SU-DHL-6 (cell line): ENCODE data around the gene HES4.

ENCODE experiments used
- H2AFZ ChIP-seq: fragments of 200-600 bp; sonication (generic); 2 replicates; pipeline ENCODE4 v1.6.1; 2014; ENCODE audit warnings: low read depth, mild to moderate bottlenecking, moderate library complexity, mixed read lengths, antibody characterized with exemption, low read length; ENCODE audit not compliant: severe bottlenecking
- H3F3A ChIP-seq: fragments of 200-600 bp; shearing (Covaris generic); 2 replicates; pipeline ENCODE4 v1.6.0; 2016; ENCODE audit warnings: antibody characterized with exemption, mild to moderate bottlenecking; ENCODE audit not compliant: insufficient read depth
- H3K27ac ChIP-seq: fragments of 200-600 bp; sonication (generic); 2 replicates; pipeline ENCODE4 v1.5.1; 2016; ENCODE audit warnings: low read depth, mild to moderate bottlenecking, low read length, moderate library complexity, mixed read lengths
- H3K27me3 ChIP-seq: fragments of 200-600 bp; sonication (generic), shearing (Covaris generic); 2 replicates; pipeline ENCODE4 v1.6.0; 2014; ENCODE audit warnings: mild to moderate bottlenecking, low read length
- H3K36me3 ChIP-seq: fragments of 200-600 bp; sonication (generic); 2 replicates; pipeline ENCODE4 v1.6.1; 2014; ENCODE audit warnings: mild to moderate bottlenecking, low read length, mixed read lengths
- H3K4me2 ChIP-seq: fragments of 300-600, 200-600 bp; shearing (Covaris generic), sonication (generic); 2 replicates; pipeline ENCODE4 v1.6.0; 2014; ENCODE audit warnings: low read length, low read depth, mild to moderate bottlenecking; ENCODE audit not compliant: poor library complexity, severe bottlenecking
- H3K4me3 ChIP-seq: fragments of 200-600 bp; sonication (generic); 2 replicates; pipeline ENCODE4 v1.5.1; 2014; ENCODE audit warnings: antibody characterized with exemption, low read length, mild to moderate bottlenecking, mixed read lengths; ENCODE audit not compliant: insufficient read depth, poor library complexity, severe bottlenecking
- H3K79me2 ChIP-seq: fragments of 200-600 bp; sonication (generic); 2 replicates; pipeline ENCODE4 v1.6.1; 2014; ENCODE audit warnings: mild to moderate bottlenecking, low read length, moderate library complexity; ENCODE audit not compliant: insufficient read depth
- H3K9ac ChIP-seq: fragments of 200-600 bp; sonication (generic); 2 replicates; pipeline ENCODE4 v1.7.0; 2014; ENCODE audit warnings: mild to moderate bottlenecking, low read length
- H3K9me2 ChIP-seq: fragments of 200-600 bp; sonication (generic); replicated peaks from 2 replicates; pipeline ENCODE4 v1.6.1; 2014; ENCODE audit warnings: low read length; ENCODE audit not compliant: insufficient read depth
- H3K9me3 ChIP-seq: fragments of 200-600 bp; sonication (generic); 2 replicates; pipeline ENCODE4 v1.6.1; 2014; ENCODE audit warnings: low read length, mixed read lengths; ENCODE audit not compliant: insufficient read depth
- H4K20me1 ChIP-seq: fragments of 200-600 bp; sonication (generic); 2 replicates; pipeline ENCODE4 v1.6.1; 2014; ENCODE audit warnings: low read depth, mild to moderate bottlenecking, antibody characterized with exemption, low read length, moderate library complexity, mixed read lengths
- CTCF ChIP-seq: fragments of 200-600 bp; sonication (generic); IDR thresholded peaks from one replicate; pipeline ENCODE4 v1.5.1; 2017; ENCODE audit warnings: antibody characterized with exemption, mild to moderate bottlenecking, low read length, moderate library complexity; ENCODE audit not compliant: insufficient read depth, poor library complexity, severe bottlenecking
- EZH2phosphoT487 ChIP-seq: fragments of 200-600 bp; sonication (generic), shearing (Covaris generic); conservative IDR thresholded peaks from 2 replicates; pipeline ENCODE4 v1.6.1; 2018; ENCODE audit warnings: mild to moderate bottlenecking, antibody characterized with exemption, low read length, moderate library complexity, mixed read lengths

The HES4 gene

GRCh38 chr1:1041092-1041523 lies 41.2 kb upstream of the HES4 start:
- TF ChIP-seq CTCF (no peak), EZH2phosphoT487 (no peak)
- H4K20me1 ChIP-seq, result no peaks in the 10 kb centered on the region

GRCh38 chr1:1040004-1040991 lies 40.4 kb upstream of the HES4 start:
- Histone ChIP-seq H3K36me3 (no peaks in the 10 kb centered on the region), H3K9ac (no peak overlapping the region), H3K9me3 (no peaks in the 10 kb centered on the region), H4K20me1 (no peaks in the 10 kb centered on the region), H3K4me2 (no peak overlapping the region), H3K27ac (no peak overlapping the region), H3F3A (no peaks in the 10 kb centered on the region), H3K79me2 (no peaks in the 10 kb centered on the region), H3K27me3 (no peaks in the 10 kb centered on the region), H2AFZ (no peak overlapping the region), H3K9me2 (no peaks in the 10 kb centered on the region), H3K4me3 (no peak overlapping the region)
- no peak for TF ChIP-seq CTCF
- no peak for TF ChIP-seq EZH2phosphoT487

More at GRCh38 chr1:1041092-1041523, 41.2 kb upstream of the HES4 start:
- Histone ChIP-seq H3K27me3 (no peaks in the 10 kb centered on the region), H3K4me3 (no peak overlapping the region), H3K9me2 (no peaks in the 10 kb centered on the region), H3K79me2 (no peaks in the 10 kb centered on the region), H3K4me2 (no peak overlapping the region), H3F3A (no peaks in the 10 kb centered on the region), H3K9ac (no peak overlapping the region), H3K27ac (no peak overlapping the region), H3K9me3 (no peaks in the 10 kb centered on the region), H3K36me3 (no peaks in the 10 kb centered on the region), H2AFZ (no peak overlapping the region)

- H3K27me3 ChIP-seq, result no peaks in the 10 kb centered on the region
- H4K20me1 ChIP-seq, result no peaks in the 10 kb centered on the region
- H3K4me2 ChIP-seq, result no peak overlapping the region
- H2AFZ ChIP-seq, result no peak overlapping the region
- no peak for TF ChIP-seq CTCF
- no peak for TF ChIP-seq EZH2phosphoT487
- no peak overlapping the region for H3K4me3 ChIP-seq
- no peaks in the 10 kb centered on the region for H3F3A ChIP-seq
- no peaks in the 10 kb centered on the region for H3K9me3 ChIP-seq
- H3K9me2 ChIP-seq, result no peaks in the 10 kb centered on the region
- no peaks in the 10 kb centered on the region for H3K36me3 ChIP-seq
- H3K79me2 ChIP-seq, result no peaks in the 10 kb centered on the region
- H3K9ac ChIP-seq, result no peak overlapping the region
- no peak overlapping the region for H3K27ac ChIP-seq
These were observed 39.4 kb upstream of the HES4 start for GRCh38 chr1:1039145-1039910.
